Esophagus (tissue), 2 donors: ENCODE data around the gene DACH1. TPM values are rescaled to one million over a fixed set of nuclear protein-coding genes. Genes with fewer than 3 reads are reported as not detected.

ENCODE experiments used
- H3K27ac ChIP-seq, 2 donors: one replicate each; pipeline ENCODE4 v1.5.1; 2013; ENCODE audit warnings: low read depth in 2 of 2, mild to moderate bottlenecking in 2 of 2, inconsistent platforms in 1 of 2, low read length in 1 of 2, moderate library complexity in 1 of 2
- H3K27me3 ChIP-seq, 2 donors: one replicate each; pipeline ENCODE4 v1.6.1; 2013; ENCODE audit warnings: low read length in 2 of 2, control low read depth in 1 of 2, mild to moderate bottlenecking in 1 of 2; ENCODE audit not compliant: insufficient read depth in 2 of 2, control insufficient read depth in 1 of 2
- H3K36me3 ChIP-seq, 2 donors: one replicate each; pipeline ENCODE4 v1.6.1; 2013; ENCODE audit warnings: low read length in 1 of 2; ENCODE audit not compliant: control insufficient read depth in 2 of 2, insufficient read depth in 2 of 2
- H3K4me1 ChIP-seq, 2 donors: one replicate each; pipeline ENCODE4 v1.6.1; 2013; ENCODE audit warnings: low read length in 1 of 2; ENCODE audit not compliant: control insufficient read depth in 2 of 2, insufficient read depth in 2 of 2
- H3K4me3 ChIP-seq, 2 donors: one replicate each; pipeline ENCODE4 v1.5.1; 2013; ENCODE audit warnings: low read length in 2 of 2, mild to moderate bottlenecking in 2 of 2, low read depth in 1 of 2, moderate library complexity in 1 of 2
- H3K9me3 ChIP-seq, 2 donors: one replicate each; pipeline ENCODE4 v1.6.1; 2013; ENCODE audit warnings: mild to moderate bottlenecking in 2 of 2, low read depth in 1 of 2, low read length in 1 of 2, moderate library complexity in 1 of 2; ENCODE audit not compliant: control insufficient read depth in 2 of 2, insufficient read depth in 1 of 2
- WGBS, 2 donors: extraction: QIAGEN DNeasy Blood & Tissue Kit; methylation state at CpG; one replicate each; pipeline ENCODE4 v1.1.7; 2013; 5-methylcytosine and 5-hydroxymethylcytosine counted together
- polyA plus RNA-seq, 2 donors: library from polyadenylated mRNA; stranded (reverse); fragments of 200-250 nt; gene quantifications; one replicate each; pipeline ENCODE4 v1.2.3, GENCODE V29; 2013
- donor health status: healthy with polysubstance abuse.
- donor health status: Bipolar disorder and iron deficiency.

Gene DACH1
- polyA plus RNA-seq, 2 donors = 0.16 TPM

DNA sequence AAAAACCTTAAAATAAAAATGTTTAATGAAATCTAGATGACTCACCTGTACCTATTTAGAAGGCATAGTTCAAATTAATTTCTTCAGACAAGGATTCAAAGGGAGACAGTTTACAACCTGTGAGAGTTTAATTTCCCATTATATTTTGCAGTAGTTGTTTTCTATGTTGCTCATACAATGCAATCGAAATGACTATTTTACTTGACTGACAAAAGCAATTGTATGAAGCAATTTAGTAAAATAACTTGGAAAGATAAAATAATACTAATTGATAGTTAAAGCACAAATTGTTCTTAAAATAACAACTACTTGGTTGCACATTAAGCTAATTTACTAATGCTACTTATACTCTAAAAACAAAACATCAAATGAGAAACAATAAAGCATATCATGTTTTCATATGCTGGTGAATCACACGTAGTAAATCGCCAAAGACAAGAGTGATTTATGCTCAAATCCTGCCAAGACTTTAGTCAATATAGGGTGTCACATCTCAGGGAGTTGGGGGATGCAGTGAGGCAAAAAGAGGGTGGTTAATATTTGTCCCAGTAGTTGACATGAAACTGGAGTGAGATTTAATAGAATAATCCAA, 6.4 kb downstream of the DACH1 start:
- no peak overlapping the region for H3K27ac ChIP-seq
- WGBS, 2 donors = 48 to 54% methylated on average over 3 of the region's 3 CpGs
- H3K9me3 ChIP-seq = no peaks in the 10 kb centered on the region

GRCh38 chr13:71858647-71859046, 8.4 kb downstream of the DACH1 start:
- WGBS, 2 donors = 44 to 79% methylated on average over 1 of the region's 1 CpG
- no peaks in the 10 kb centered on the region for H3K27me3 ChIP-seq
- H3K4me3 ChIP-seq = no peak overlapping the region
- no peaks in the 10 kb centered on the region for H3K9me3 ChIP-seq
- H3K4me1 ChIP-seq = no peaks in the 10 kb centered on the region
- H3K36me3 ChIP-seq = no peaks in the 10 kb centered on the region
- no peak overlapping the region for H3K27ac ChIP-seq

More for the DNA sequence above, 6.4 kb downstream of the DACH1 start:
- H3K36me3 ChIP-seq = no peaks in the 10 kb centered on the region
- no peak overlapping the region for H3K4me3 ChIP-seq
- H3K27me3 ChIP-seq = peaks cover 11 to 13% of the 10 kb centered on the region in 2 donors
- H3K4me1 ChIP-seq = peaks cover 5% of the 10 kb centered on the region in 2 donors

- no peaks in the 10 kb centered on the region for H3K27me3 ChIP-seq
- no peaks in the 10 kb centered on the region for H3K36me3 ChIP-seq
- H3K4me3 ChIP-seq = no peak overlapping the region
- H3K9me3 ChIP-seq = no peaks in the 10 kb centered on the region
- no peak overlapping the region for H3K27ac ChIP-seq
- WGBS, 2 donors = 95 to 96% methylated on average over 4 of the region's 4 CpGs
- no peaks in the 10 kb centered on the region for H3K4me1 ChIP-seq
These were observed 10.4 kb downstream of the DACH1 start for GRCh38 chr13:71856548-71857043.

- Histone ChIP-seq H3K9me3 (no peaks in the 10 kb centered on the region), H3K36me3 (no peaks in the 10 kb centered on the region), H3K4me3 (no peak overlapping the region), H3K27me3 (no peaks in the 10 kb centered on the region), H3K27ac (no peak overlapping the region), H3K4me1 (no peaks in the 10 kb centered on the region)
- WGBS, 2 donors = 48 to 61% methylated on average over 1 of the region's 1 CpG
These were observed 12.6 kb downstream of the DACH1 start for GRCh38 chr13:71854401-71854800.

GRCh38 chr13:71853725-71854124, 13.3 kb downstream of the DACH1 start:
- no peak overlapping the region for H3K27ac ChIP-seq
- no peaks in the 10 kb centered on the region for H3K4me1 ChIP-seq
- no peaks in the 10 kb centered on the region for H3K27me3 ChIP-seq
- H3K9me3 ChIP-seq = no peaks in the 10 kb centered on the region
- H3K4me3 ChIP-seq = no peak overlapping the region
- 78 to 86% methylated on average over 3 of the region's 3 CpGs for WGBS, 2 donors
- no peaks in the 10 kb centered on the region for H3K36me3 ChIP-seq

GRCh38 chr13:71852736-71853135, 14.3 kb downstream of the DACH1 start:
- Histone ChIP-seq H3K9me3 (no peaks in the 10 kb centered on the region), H3K4me3 (no peak overlapping the region), H3K27me3 (no peaks in the 10 kb centered on the region), H3K36me3 (no peaks in the 10 kb centered on the region), H3K27ac (no peak overlapping the region), H3K4me1 (no peaks in the 10 kb centered on the region)
- WGBS, 2 donors = 83 to 91% methylated on average over 2 of the region's 2 CpGs

DNA sequence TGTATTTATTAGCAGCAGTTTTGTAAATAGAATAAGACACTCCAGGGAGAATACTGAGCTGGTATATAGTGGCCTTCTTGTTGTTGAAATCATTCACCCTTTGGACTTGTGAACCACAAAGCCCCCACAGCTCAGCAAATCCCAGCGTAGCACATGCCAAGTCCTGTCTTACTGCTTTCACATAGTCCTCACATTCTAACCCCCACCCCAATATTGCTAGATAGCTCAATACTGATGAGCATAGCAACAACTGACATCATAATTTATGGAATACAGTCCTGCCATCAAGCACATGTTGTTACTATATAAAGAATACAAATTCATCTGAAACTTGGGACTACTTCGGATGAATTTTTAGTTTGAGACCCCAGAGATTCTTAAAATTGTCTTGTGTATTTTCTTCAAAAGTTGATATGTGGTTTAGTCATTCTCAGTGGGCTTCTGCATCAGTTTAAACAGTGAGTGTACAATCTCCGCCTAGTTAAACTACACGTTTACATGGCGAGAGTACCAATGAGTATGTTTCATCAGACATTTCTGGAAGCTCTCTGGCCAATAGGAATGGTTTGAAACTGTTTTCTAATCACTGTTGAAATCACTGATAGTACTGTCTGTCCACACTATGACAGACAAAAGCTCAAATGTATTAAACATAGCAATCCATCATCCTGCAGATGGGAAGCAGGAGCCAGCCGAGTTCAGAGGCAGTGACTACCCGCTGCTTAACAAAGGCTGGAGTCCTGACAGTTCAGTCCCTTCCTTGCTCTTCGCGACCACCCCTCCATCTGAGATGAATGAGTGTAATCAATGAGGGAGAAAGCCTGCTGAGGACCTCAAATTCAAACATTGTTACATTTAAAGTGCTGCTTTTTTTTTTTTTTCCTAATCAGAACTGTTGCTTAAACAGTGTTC, 15.2 kb downstream of the DACH1 start:
- no peak overlapping the region for H3K4me3 ChIP-seq
- WGBS, 2 donors = 83 to 84% methylated on average over 9 of the region's 9 CpGs
- no peaks in the 10 kb centered on the region for H3K4me1 ChIP-seq
- H3K27ac ChIP-seq = no peak overlapping the region
- H3K36me3 ChIP-seq = no peaks in the 10 kb centered on the region
- no peaks in the 10 kb centered on the region for H3K27me3 ChIP-seq
- no peaks in the 10 kb centered on the region for H3K9me3 ChIP-seq

DNA sequence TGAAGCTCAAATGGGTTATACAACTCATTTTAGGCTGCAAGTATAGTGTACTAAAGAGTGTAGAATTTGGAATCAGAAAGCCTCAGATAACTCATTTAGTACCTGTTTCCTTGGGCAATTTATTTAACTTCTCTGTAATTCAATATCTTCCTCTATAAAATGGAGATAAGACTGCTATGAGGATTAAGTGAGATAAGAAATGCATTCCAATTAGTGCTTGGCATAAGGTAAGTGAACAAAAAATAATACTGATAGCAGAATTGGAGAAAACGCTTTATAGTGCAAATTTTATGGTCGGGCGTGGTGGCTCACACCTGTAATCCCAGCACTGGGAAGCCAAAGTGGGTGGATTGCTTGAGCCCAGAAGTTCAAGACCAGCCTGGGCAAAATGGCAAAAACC, 25.0 kb downstream of the DACH1 start:
- 90 to 94% methylated on average over 3 of the region's 3 CpGs for WGBS, 2 donors
- Histone ChIP-seq H3K27ac (no peak overlapping the region), H3K4me3 (no peak overlapping the region), H3K4me1 (no peaks in the 10 kb centered on the region), H3K27me3 (no peaks in the 10 kb centered on the region), H3K9me3 (no peaks in the 10 kb centered on the region), H3K36me3 (no peaks in the 10 kb centered on the region)

- 43 to 53% methylated on average over 2 of the region's 2 CpGs for WGBS, 2 donors
- Histone ChIP-seq H3K36me3 (no peaks in the 10 kb centered on the region), H3K4me3 (no peak overlapping the region), H3K4me1 (no peaks in the 10 kb centered on the region), H3K27ac (no peak overlapping the region), H3K9me3 (no peaks in the 10 kb centered on the region), H3K27me3 (no peaks in the 10 kb centered on the region)
These were observed 28.2 kb downstream of the DACH1 start for GRCh38 chr13:71838842-71839241.
